Adrenal gland (tissue), 5 donors: ENCODE data around the gene CUX1.
"Not testable (repeated sequence)": the region's sequence is repeated elsewhere in the genome, so short reads cannot be mapped to it uniquely, and the experiment has no call there.

Experiments
- CTCF ChIP-seq, 6 experiments: fragments of 450-650 bp in 4 of 6; fragments of 200-600 bp in 2 of 6; sonication (generic) in 1 of 6; IDR thresholded peaks; 1 replicate in 5 of 6; 2 replicates in 1 of 6; pipeline versions ENCODE4 v1.5.1 to v1.8.0; 2016 to 2021; ENCODE audit warnings: antibody characterized with exemption in 6 of 6, mild to moderate bottlenecking in 2 of 6, moderate library complexity in 1 of 6
- POLR2A ChIP-seq, 2 donors: fragments of 450-650 bp; IDR thresholded peaks; one replicate each; pipeline ENCODE4 v1.6.1; 2017; ENCODE audit warnings: antibody characterized with exemption in 2 of 2, mild to moderate bottlenecking in 2 of 2, moderate library complexity in 1 of 2
- donor health status: DM: no; HTN: no; CAD: no.

- not testable (repeated sequence) for TF ChIP-seq CTCF, POLR2A (IDR thresholded peaks at IDR 0.05)
Measured at GRCh38 chr7:102328863-102329262, 511.4 kb downstream of the CUX1 start.
